HG03135 (cell line): ENCODE data around the gene ACP7.
"Not testable (repeated sequence)": the region's sequence is repeated elsewhere in the genome, so short reads cannot be mapped to it uniquely, and the experiment has no call there.

Source experiments
- ATAC-seq: cut with Tn5 transposase; IDR thresholded peaks from one replicate; pipeline ENCODE4 v1.9.1; 2021; ENCODE audit warnings: mild to moderate bottlenecking, moderate library complexity; ENCODE audit not compliant: unreplicated experiment

The ACP7 gene

DNA sequence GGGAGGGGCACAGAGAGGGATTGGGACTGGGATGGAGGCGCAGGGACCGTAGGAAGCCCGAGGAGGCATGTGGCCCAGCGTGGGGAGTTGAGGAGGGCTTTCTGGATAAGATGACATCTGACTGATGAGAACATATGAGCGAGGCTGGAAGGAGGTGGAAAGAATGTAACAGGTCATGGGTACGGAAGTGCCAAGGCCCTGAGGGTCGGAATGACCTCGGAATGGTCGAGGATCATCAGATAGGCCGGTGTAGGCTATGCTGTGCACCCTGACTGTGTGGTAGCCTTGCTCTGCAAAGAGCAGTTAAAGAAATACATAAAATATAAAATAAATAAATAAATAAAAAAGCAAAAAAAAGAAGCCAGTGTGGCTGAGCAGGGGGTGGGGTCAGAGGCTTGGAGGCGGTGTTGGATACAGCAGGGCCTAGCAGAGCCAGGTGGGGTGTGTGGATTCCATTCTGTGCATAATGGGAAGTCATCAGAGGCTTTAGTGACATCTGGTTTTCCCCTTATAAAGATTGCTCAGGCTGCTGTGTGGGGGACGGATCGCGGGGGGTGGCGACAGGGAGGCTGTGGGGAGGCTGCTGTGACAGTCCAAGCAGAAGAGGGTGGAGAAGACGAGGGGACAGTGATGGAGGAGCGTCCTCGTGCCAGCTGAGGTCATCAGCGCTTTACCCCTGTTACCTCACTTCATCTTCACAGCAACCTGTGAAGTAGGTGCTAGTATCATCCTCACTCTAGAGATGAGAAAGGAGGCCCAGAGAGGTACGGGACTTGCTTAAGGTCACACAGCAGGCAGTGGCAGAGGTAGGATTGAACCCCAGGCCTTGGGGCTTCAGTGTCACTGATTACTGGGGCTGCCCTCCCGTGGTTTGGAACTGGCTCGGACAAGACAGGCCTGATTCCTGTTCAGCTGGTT, 46.4 kb downstream of the ACP7 start:
- ATAC-seq, result no peak

DNA sequence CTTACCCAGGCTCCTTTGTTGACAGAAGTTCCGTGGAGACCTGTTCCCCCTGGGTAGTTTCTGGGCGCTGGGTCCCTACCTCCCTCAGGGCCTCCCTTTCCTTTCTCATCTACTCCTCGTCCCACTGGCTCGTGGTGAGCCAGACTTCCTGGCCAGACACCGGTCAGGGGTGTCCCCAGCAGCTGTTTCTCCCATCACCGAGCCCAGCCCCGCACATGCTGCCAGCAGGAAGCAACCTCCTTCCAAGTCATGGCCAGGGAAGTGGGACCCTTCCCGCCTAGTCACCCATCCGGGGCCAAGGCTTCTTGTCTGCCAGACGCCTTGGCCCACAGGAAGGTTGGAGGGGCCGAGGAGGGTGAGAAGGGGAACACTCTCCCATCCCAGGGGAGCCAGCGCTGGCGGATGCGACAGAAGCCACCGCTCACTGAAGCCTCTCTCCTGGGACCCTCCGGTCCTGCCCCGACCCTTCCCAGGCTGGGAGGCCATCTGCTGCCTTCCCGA, 47.1 kb downstream of the ACP7 start:
- no peak for ATAC-seq

DNA sequence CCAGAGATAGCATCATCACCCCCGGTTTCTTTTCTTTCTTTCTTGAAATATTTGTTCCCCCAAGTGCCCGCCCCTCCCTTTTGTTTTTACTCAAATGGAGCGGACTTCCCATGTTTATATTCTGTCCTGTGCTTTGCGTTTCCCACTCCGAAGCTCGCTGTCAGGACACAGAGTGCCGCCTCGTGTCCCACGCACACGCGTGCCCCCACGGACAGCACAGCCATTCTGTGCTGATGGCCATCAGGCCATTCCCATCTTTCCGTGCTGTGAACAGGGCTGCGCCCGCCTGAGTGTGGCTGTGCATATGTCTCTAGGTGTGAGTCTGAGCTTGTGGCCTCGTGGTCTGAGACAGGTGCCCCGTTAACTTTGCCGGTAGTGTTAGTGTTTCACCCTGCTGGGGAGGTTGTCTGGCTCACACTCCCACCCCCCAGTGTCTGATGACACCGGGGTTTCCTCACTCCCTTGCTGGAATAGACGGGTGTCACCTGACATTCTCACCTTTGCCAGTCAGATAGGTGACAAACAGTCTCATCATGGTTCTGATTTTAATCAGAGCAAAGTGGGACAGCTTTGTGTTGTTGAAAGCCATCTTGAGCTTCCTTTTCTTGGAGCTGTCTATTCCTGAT, 48.3 kb downstream of the ACP7 start:
- ATAC-seq, result no peak

DNA sequence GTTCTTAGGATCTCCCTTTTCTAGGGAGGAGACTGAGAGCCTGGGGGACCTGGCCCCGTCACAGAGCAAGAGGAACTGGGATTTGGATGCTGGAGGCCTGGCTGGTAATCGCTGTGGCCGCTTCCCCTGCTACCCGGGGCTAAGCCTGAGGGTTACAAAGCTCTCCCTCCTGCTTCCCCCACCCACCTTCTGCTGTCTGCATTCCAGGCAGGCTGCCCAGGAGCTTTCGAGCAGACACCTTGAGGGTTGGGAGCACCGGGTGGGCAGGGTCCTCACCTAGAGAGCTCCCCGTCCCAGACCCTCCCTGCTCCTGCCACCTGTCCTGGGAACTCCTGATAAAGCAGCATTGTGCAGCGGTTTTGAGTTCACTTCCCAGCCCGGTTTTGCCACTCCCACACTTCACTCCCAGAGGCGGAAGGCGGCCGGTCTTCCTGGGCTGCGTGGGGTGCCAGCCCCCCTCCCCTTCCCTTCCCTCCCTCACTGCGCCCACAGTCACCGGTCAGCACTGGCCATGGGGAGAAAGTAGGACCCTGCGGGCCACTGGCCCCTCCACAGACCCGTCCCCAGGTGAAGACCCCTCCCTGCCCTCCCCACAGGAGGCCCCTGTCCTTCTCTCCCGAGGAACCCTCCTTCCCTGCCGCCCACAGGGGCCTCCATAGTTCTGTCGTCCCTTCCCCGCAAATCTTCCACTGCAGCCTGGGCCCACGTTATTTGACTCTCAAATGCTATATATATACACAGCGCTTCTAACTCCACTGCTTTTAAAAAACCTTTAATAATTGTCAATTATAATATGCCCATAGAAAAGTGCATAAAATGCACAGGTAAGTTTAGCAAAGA, 49.5 kb downstream of the ACP7 start:
- no peak for ATAC-seq

DNA sequence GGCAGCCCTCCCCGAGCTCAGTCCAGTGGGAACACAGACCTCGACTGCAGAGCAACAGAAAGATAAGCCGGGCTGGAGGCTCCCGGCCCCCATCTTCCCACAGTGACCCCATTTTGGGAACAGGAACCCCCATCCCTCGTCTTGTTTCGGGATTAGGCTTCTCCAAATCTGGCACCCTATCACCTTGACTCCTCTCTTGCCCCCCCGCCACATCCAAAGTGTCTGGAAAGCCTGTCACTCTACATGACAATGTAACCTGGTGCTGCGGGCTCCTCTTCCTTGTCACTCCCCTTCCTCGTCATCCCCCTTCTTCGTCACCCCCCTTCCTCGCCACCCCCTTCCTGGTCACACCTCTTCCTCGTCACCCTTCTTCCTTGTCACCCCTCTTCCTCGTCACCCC, 51.5 kb downstream of the ACP7 start:
- ATAC-seq, result no peak

DNA sequence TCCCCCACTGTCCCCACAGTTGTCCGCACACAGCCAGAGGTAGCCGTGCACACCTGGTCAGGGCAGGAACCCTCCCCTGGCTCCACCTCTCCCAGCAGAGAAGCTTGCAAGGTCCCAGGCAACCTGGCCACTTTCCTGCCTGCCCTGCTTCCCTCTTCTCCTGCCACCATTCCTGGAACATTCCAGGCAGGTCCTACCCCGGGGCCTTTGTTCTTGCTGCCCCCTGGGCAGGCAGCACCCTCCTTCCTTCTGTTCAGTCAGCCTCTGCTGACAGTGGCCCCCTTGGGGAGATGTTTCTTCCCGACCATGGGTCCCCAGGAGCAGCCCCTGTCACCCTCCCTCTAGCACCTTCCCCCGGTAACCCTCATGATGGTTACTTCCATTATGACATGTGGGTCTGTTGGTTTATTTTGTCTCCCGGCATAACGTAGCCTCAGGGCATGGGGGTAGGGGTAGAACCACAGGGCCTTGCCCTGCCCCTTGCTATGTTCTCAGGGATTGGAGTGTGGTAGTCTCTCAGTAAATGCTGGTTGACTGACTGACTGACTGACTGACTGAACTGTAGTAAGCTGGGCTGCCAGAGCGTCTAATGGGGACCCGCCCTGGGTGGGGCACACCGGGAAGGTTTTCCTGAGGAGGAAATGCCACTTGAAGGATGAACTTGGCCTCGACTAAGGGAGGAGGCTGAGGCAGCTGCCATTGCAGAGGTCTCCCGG, 52.2 kb downstream of the ACP7 start:
- no peak for ATAC-seq

DNA sequence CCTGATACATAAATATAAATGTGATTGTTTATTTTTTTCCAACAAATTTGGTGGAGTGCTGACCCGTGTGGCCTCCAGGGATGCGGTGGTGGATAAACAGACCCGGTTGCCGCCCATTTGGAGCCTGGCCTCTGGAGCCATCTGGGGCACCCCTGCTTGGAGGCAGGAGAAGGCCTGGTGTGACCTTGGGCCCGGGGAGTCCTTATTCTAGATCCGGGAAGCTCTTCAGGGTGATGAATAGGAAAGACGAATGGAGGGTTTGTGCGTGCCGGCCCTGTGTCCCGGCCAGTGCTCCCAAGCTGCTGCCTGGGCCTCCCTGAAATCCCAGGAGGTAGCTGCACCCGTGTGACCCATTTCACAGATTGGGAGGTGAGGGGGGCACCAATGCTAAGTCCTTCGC, 53.0 kb downstream of the ACP7 start:
- ATAC-seq, result no peak

DNA sequence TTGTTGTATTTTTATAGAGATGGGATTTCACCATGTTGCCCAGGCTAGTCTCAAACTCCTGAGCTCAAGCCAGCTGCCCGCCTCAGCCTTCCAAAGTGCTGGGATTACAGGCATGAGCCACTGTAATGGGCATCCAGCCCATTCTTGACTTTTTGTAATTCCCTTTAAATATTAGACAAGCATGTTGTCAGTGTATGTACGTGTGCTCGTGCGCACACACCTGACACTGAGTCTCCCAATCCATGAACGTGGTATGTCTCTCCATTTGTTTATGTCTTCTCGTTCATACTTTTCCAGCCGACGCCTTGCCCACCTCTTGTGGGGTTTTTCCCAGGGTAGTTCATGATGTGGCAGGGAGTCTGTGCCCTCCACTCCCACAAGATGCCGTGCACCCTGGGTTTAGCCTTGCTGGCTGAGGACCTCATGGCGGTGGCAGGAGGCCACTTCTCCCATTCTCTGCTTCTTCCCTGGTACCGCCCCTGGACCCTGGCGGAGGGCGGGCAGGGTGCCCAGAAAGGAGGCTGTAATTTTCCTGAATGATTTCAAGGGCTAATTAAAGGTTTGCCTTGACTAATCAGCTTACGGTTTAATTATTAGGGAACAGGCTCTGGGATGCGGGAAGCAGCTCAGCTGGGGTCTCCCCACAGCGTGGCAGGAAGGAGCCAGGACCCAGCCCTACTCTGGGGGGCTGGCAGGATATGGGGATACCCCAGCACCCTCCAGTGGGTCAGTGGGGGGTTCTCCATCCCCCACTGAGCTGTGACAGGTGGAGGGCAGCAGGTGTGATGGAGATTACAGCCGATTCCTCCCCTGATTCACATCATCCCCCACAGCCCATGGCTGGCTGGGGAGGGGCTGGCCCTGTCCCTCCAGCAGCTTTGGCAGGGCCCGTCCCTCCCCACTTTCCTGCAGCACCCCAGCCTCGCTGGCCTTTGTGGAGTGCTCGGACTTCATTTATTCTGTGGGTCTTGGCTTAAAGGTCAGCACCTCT, 54.3 kb downstream of the ACP7 start:
- no peak for ATAC-seq

DNA sequence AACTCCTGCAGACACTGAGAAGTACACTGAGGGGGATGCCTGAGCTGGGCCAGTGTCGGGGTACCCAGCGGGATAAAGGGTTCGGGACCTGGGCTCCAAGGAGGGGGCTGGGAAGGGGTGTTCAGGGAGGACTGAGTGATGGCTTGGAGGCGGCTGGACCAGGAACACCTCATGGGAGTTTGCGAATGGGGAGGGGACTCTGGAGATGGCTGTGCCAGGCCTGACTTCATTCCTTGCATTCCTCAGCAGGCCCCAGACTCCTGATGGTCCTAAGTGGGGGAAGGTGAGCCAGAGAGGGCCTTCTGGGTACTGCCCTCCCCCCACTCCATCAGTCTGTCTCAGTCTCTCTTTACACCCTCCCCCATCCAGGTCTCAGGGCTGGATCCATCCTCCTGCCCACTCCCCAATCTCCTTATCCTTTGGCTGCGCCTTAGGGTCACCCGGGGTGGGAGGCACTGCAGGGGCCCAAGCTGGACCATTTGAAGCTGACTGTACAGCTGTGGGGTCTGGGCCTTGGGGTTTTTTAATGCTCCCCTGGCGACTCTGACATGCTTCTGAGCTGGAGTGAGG, 55.2 kb downstream of the ACP7 start:
- ATAC-seq, result no peak

DNA sequence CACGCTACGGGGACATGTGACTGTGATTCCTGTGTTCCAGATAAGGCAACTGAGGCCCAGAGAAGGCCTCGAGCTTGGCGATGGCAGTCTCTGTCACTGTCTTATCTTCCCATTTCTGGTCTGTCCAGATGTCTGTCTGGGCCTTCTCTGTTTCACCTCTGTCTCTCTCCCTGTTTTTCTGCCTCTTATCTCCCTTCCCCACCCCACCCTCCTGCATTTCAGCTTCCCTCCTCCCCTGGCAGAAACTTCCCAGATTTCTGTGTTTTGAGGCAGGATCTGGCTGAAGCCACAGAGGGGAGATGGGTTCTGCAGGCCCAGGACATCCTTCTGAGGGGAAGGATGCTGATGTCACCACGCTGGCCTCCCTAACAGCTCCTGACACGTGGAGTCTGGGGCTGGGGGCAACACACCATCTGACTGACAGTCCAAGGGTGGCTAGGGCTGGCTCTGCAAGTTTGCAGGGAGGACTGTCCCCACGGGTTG, 55.8 kb downstream of the ACP7 start:
- no peak for ATAC-seq

DNA sequence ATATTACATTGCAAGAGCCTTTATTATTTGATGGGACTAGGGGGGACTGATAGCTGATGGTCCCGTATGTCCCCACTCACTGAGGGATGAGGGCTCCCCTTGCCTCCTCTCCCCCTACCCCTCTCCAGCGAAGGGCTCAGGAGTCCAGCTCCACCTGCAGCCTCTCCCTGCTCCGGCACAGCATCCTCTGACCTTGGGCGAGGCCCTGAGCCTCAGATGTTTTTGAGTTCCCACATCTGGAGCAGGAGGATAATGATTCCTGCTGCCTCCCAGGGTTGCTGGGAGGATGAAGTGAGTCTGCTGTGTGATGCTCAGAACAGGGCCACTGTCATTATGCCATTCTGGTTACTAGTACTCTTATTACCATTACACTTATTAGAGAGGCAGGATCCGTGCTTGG, 56.4 kb downstream of the ACP7 start:
- no peak for ATAC-seq

DNA sequence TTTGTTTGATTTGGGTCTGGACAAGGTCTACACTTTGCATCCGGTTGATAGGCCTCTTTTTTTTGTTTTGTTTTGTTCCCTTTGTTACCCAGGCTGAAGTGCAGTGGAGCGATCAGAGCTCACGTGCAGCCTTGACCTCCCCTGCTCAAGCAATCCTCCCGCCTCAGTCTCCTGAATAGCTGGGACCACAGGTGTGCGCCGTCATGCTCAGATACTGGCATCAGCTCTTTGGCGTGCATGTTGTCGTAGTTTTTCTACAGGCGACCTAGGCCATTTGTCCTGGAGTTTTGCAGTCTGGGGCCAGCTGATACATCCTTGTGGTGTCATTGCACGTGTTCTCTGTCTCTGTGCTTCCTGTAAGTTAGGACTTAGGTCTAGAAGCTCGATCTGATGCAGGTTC, 57.8 kb downstream of the ACP7 start:
- no peak for ATAC-seq

DNA sequence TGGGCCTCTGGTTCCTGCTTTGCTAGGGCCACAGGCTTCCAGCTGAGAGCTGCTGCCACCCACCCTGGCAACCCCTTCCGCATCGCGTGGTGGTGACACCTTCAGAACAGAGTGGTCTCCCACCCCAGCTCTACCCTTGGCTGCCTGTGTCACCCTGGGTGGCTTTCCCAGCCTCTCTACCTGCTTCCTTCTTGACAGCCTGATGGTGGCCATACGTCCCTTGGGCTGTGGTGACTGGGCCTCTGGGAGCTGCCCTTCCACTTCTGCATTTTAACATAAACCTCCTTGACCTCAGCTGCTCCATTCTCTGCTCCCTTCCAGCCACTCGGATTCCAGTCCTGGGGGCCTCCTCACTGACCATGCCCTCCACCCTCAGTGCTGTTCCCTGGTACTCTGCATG, 58.5 kb downstream of the ACP7 start:
- ATAC-seq, result no peak

DNA sequence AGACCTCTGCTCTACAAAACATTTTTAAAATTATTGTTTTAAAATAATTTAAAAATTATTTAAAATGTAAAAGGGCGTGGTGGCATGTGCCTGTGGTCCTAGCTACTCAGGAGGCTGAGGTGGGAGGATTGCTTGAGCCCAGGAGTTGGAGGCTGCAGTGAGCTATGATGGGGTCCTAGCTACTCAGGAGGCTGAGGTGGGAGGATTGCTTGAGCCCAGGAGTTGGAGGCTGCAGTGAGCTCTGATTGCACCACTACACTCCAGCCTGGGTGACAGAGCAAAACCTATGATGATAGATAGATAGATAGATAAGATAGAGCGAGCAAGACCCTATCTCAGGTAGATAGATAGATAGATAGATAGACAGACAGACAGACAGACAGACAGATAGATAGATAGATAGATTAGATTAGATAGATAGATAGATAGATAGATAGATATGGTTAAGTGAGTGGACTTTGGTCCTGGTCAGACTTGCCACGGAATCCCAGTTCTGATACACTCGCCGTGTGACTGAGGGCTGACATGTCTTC, 59.7 kb downstream of the ACP7 start:
- not testable (repeated sequence) for ATAC-seq

DNA sequence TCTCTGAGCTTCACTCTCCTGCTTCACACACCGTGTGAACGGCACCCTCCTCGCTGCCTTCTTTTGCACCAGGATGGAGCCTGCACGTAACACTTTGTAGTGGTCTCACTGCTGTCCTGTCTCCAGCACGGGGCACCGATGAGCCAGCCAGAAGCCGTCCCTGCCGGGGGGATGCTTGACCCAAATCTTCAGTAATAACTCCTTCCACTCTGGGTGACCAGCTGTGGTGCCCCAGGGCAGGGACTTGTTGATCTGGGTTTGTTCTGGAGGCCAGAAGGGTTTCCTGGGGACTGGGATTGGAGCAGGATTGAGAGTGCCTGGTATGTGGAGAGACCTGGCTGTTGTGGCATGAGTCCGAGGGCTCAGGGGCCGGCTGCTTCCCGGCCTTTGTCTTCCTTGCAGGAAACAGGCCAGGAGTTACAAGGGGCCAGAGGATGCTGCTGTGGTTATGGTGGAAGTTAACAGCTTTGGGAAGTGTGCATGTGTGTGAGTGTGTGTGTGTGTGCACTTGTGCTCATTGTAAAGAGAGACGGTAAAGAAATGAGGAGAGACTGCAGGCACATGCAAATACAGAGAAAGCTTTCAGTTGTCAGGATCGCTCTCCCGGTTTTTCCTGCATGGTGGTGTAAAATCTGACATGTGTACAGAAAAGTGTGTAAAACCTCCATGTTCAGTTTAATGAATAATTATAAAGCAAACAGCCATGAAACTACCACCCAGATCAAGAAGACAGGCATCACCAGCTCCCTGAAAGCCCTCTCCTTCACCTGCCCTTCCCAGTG, 60.3 kb downstream of the ACP7 start:
- no peak for ATAC-seq

DNA sequence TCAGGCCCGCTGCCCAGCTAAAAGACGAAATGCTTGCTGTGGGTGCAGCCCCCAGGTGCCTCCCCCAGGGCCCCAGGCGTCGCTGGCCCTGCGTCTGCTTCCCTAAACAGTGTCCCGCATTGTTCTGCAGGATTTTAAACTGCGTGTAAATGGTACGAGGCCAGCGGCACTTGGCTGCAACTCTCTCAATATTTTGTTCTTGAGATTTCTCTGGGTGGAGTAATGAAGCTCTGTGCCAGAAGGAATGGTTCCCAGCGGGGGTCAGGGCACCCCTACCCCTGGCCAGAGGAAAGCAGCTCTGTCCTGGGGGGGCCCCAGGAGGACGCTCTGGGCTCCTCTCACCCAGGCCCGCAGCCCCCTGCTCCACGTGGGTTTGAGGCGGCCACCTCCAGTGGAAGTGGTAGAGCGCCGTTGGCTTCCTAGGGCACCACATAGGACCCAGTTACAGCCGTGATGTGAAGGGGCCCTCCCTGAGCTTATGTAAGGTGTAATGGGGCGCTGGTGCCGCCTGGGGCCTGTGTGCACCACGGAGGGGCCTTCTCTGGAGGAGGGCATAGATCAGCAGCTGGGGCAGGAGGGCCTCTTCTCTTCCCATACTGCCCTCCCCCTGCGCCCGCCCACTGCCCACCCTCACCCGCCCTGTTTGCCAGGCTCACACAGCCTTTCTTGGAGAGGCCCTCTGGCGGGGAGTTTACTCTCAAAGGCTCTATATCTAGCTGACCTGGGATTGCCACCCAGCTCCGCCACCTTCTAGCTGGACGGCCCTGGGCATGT, 61.2 kb downstream of the ACP7 start:
- no peak for ATAC-seq

DNA sequence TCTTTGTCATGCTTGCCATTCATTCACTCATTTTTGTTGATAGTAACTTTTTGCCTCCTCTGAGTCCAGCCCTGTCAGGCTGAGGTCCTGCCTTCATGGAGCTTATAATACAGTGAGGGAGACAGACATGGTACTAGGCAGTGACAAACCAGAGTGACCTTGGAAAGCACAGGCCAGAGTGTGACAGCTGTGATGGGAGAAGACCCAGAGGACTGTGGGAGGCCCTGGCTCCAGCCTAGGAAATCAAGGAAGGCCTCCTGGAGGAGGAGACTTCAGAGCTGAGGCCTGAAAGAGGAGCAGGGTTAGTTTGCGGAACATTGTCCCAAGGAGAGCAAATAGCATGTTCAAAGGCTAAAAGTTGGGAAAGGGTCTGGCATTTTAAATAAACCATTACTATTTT, 61.9 kb downstream of the ACP7 start:
- ATAC-seq, result no peak
